Activated CD4-positive, alpha-beta T cell treated with anti-CD3 and anti-CD28 coated beads, Interleukin-2, amount 50 U/mL, for 16 hours (primary cell): ENCODE measurements around the gene NPR2.

ENCODE experiments used
- DNase-seq: peaks from one replicate; pipeline ENCODE4 v3.0.0-alpha.2; 2020

The NPR2 gene

DNA sequence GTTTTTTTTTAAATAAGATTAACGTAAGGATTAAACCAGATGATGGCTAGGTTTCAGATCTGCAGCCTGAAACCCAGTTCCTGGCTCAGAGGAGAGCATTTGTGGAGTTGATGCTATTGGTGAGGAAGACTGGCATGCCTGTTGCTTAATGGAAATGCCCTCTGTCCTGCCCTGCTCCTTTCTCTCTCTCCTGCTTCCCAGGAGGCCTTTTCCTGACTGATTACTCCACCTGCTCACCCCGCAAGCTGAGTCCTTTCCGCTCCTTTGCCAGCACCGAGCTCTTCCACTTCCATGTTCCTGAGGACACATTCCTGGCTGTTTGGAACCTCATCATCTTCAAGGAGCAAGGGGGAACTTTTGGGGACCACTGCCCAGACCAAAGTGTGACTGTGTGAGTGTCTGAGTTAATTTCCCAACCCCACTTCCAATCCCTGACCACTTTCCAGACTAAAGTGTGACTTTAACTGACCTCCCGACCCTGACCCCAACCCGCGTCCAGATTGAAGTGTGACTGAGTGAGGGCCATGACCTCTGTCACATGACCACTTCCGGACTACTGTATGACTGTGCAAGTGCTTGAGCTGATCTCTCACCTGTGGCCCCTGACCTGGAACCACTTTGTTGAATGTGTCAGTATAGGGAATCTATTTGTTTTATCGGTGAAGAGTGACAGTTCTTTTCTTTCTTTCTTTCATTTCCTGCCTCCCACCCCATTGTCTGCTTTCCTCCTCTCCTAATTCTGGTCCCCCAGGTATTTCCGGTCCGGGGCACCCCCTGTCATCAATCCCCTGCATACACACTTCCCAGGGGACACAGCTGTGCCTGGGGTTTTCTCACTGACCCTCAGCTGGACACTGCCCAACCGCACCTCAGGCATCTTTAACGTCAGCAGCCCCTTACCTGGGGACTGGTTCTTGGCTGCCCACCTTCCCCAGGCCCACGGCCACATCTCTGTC, 43.1 kb downstream of the NPR2 start:
- no peak for DNase-seq

DNA sequence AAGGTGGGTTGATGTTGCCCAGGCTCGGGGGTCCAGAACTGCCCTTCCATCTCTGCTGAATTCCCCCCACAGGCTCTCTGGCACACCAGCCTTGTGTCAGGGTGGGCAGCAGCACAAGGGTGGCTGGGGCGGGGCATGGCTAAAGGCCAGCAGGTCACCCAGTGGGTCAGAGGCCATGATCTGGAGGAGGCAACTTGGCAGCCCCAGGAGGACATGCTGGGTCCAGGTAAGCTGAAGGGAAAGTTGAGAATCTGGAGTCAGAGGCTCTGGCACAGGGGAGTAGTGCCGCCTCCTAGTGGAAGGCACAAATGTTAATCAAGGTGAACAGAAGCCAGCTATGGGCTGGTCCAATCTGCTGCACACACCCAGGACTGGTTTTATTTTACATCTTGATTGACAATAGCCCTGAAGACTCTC, 43.8 kb downstream of the NPR2 start:
- DNase-seq: no peak

DNA sequence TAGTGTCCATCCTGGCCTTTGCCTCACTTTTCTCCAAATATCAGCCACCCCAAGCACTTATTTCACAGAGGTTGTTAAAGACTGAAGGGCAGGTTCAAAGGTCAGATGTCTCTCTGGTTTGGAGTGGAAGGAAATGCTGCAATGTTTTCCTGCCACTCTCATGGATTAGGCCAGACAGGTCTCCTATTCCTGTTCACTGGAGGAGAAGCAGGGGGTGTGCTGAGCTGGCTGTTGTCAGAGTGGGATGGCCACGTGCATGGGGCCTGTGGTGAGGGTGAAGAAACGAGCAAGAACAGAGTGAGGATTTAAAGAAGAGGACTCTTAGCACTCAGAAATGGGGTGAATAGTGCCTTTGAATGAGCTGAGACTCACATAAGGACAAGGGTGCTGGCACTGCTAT, 44.4 kb downstream of the NPR2 start:
- DNase-seq: no peak

DNA sequence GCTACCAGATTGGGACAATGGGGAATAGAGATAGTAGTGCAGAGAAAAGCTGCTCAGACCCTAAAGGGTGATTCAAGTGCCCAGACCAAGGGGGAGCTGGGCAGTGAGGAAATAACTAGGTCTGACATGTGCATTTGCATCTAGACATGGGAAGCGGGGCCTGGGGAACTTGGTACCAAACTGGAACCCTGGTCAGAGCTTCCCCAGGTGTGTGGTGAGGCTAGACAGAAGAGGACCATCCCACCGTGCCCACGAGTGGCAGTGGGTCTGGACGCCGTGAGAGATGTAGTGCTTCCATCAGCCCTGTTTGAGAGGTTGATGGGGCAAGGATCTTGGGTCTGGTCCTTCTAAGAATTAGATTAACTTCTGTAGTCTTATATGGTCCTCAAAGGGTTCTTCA, 45.2 kb downstream of the NPR2 start:
- no peak for DNase-seq

DNA sequence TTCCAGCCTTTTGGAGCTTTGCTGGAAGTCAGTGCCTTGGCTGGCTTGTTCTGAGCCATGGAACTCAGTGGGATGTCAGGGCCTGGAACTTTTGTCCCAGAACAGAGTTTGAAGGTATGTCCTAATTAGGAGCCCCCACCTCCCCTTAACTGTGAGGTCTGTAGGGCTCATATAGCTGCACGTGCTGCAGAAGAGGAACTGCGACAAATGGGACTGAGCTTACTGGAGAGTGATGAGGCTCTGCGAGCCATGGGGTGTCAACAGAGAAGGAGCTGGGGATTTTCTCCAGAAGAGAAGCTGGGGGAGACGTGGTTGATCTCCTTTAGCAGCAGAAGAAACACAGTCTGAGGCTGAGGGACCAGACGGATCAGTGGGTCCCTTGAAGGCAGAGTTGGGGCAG, 48.5 kb downstream of the NPR2 start:
- no peak for DNase-seq

DNA sequence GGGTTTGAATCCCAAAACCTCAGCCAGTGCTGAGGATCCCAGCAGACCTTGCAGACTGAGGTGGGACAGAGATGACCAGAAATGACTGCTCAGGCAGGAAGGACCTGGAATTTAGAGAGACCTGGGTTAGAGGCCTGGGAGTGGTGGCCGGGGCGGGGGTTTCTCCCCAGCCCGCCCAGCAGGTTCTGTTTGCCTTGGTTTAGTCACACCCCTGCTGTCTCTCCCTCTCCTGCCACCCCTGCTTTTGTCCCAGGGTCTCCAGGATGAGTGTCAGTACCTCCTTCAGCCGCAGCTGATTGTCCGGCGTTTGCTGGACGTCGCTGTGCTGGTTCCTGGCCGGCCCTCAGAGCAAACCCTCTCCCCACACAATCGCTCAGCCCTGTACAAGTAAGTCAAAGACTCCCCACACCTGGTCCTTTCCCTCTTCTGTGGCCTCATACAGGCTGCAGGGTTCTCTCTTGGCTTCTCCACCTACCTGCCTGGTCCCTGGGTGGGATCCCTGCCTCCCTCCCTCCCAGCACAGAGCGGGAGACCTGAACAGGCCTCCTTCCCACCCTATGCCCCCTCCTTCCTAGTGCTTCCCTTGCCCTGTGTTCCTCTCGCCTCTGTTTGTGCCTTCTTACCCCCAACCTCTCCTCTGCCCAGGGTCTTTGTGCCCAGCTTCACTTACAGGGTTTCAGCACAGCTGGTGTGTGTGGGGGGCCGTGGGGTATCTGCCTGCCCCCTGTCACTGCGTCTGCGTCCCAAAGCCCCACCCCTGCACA, 49.7 kb downstream of the NPR2 start:
- DNase-seq: no peak

DNA sequence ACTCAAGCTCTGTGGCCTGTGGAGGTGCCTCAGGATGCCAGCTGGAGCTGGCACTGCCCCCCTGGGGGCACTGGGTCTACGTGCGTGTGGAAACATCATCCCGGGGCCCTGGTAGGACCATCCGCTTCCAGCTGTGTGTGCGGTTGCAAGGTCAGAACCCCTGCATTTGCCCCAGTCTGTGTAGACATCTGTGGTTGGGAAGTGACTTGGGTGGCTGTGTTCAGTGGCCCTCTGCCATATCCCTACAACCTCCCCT, 50.2 kb downstream of the NPR2 start:
- DNase-seq: no peak

DNA sequence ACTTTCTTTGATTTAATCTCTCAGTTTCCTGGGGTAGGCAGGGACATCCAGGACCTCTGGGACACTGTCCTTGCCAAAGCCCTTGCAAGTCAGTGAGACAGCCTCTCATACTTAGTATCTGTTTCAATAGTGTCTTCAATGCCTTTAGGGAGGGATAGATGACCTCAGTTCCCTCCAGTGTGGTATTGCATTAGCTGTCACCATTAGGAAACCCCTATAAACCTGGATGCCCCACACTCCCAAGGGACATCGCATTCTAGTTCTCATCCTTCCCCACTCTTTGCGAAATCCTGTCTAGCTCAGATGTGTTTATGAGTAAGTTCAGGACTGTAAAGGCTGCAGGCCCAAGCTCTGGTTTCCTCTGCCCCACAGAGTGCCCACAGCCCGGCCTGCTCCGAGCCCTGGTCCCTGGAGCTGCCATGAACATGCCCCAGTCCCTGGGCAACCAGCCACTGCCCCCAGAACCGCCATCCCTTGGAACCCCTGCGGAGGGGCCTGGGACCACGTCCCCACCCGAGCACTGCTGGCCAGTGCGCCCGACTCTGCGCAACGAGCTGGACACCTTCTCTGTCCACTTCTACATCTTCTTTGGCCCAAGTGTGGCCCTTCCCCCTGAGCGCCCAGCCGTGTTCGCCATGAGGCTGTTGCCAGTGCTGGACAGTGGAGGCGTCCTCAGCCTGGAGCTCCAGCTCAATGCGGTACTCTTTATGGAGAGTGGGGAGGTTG, 50.8 kb downstream of the NPR2 start:
- DNase-seq: no peak

DNA sequence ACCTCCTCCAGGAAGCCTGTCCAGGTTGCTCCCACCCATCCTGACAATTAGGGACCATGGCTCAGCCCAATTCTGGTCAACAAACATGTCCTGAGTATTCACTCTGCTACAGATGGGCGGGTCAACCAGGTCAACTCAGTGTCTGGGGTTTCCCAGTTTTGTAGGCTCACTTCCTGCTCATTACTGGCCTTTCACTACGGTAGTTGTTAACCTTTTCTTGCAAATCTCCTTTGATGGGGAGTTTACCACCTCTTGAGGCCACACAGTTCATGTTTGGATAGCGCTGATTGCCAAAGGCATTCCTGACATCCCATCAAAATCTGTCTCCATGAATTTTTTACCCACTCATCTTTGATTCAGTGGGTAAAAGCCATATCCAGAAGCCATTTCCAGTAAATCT, 51.4 kb downstream of the NPR2 start:
- DNase-seq: no peak

DNA sequence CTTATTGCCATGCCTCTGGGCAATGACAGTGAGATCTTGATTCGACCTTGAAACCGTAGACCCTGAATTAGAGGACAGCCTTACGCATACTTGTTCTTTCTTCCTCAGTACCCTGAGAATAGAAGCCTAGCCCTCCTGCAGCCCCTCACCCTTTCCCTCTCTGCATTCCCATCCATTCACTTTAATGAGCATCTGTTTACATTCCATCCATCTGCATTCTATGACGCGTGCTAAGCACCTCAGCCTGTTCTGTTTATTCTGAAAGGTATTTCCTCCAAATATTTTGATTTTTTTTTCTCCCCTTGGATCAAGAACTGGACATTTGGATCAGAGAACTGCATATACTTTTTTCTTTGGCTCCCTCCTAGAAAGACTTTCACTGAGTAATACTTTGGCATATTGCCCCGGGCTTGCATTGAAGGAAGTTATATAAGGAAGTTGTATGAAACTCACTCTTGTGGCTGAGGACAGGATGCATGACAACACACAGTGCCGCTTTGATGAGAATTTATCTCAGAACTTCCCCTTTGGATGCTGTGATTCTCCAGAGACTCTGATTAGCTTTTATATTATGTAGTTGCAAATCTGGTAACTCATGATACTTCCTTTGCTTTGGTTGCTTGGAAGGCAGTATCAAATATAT, 53.4 kb downstream of the NPR2 start:
- DNase-seq: no peak

DNA sequence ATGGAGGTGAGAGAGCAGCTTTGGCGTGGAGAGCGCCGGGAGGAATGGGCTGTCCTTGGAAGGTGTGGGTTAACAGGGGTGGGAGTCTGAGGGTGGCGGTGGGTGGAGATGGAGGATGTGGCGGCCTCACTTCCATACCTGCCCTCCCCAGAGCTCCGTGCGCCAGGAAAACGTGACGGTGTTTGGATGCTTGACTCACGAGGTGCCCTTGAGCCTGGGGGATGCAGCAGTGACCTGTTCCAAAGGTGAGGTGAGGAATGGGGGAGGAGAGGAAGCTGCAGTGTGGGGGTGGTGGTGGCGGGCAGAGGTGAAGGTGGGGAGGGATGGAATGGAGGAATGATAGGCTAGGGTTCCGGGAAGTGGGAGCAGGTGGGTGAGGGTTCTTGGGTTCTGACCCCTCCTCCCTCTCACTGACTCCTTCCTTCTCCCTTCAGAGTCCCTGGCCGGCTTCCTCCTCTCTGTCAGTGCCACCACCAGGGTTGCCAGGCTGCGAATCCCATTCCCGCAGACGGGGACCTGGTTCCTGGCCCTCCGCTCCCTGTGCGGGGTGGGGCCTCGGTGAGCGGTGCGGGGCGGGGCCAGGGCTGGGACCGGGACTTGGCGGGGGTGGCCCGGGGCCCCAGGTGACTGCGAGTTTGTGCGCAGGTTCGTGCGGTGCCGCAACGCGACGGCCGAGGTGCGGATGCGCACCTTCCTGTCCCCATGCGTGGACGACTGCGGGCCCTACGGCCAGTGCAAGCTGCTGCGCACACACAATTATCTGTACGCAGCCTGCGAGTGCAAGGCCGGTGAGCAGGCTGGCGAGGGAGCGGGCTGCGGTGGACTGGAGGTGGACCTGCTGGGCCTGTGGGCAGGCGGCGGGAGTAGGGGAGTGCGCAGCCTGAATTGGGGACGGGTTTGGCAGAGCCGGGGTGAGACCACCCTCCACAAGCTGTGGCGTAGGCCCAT, 54.7 kb downstream of the NPR2 start:
- no peak for DNase-seq

DNA sequence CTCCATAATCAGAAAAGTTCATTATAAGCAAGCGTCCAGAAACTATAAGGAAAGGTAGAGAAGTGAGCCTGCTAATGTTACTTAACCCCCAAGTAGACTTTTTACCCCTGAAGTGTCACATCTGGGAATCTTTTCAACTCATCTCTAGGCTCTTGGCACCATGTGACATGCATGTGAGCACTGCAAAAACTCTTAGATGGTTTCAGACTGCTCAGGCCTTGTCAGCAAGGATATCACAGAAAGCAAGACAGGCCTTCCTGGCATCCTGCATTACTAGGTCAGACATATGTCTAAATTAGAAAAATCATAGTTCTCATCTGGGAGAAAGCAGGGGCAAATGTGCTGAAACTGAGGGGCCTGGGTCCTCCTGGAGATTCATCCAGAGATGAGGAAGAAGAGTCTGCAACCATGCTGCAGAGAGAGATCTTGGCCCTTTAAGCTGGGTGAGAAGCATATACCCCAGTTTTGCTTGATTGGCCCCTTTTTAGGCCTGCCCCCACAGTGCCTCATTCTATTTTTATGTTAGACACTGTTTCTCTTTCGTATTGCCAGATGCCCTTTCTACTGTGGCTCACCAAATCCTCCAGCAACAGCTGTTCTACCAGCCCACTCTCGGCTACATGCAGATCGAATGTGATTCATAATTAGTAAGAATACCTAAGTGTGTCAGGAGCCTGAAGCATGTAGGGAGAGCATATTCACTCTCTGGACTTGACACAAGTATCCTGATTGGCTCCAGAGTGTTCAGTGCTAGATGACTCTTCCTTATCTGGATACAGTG, 56.6 kb downstream of the NPR2 start:
- no peak for DNase-seq

DNA sequence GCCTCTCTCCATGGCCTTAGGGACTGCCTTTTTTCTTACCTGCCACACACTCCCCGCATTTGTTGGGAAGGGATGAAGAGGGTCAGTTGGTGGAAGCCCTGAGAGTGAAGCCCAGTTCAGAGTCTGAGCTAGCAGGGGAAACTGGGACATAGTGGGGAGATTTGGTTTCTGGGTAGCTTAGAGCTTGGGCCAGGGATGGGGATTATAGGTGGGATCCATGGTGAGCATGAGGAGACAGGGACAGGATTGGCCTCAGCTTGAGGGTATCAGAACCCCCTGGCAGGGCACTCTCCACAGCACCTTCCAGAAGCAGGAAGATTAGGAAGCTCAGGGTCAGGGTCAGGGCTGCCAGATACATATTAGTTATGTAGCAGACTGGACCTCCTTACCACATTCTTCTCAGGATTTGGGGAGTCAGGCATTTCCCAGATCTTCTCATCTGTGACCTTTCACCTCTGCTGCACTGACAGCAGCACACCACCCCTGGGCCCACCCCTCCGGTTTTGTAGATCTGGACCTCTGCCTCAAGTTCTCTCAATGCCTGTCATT, 61.0 kb downstream of the NPR2 start:
- no peak for DNase-seq

DNA sequence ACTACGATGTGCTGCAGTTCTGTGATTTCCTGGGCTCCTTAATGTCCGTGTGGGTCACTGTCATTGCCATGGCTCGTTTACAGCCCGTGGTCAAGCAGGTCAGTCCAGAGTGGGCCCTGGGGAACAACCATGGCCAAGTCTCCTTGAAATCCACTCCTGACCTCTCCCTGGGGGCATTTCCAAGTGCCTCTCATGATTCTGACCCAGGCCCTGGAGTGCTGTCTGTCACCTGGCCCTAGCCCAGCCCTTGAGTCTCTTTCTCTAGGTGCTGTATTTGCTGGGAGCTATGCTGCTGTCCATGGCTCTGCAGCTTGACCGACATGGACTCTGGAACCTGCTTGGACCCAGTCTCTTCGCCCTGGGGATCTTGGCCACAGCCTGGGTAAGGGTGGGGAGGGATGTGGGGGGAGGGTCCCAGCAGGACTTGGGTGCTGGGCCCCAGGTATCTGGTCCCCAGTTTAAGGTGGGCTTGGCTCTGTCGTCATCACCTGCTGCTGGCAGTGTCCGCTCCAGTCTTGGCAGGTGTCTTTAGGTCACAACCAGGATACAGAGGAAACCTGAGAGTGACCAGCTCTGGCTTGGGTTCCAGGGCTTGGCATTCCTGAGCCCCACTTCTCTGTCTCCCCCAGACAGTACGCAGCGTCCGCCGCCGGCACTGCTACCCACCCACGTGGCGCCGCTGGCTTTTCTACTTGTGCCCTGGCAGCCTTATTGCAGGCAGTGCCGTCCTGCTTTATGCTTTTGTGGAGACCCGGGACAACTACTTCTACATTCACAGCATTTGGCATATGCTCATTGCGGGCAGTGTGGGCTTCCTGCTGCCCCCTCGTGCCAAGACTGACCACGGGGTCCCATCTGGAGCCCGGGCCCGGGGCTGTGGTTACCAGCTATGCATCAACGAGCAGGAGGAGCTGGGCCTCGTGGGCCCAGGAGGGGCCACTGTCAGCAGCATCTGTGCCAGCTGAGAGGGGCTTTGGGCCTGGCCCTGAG, 61.8 kb downstream of the NPR2 start:
- DNase-seq: no peak

DNA sequence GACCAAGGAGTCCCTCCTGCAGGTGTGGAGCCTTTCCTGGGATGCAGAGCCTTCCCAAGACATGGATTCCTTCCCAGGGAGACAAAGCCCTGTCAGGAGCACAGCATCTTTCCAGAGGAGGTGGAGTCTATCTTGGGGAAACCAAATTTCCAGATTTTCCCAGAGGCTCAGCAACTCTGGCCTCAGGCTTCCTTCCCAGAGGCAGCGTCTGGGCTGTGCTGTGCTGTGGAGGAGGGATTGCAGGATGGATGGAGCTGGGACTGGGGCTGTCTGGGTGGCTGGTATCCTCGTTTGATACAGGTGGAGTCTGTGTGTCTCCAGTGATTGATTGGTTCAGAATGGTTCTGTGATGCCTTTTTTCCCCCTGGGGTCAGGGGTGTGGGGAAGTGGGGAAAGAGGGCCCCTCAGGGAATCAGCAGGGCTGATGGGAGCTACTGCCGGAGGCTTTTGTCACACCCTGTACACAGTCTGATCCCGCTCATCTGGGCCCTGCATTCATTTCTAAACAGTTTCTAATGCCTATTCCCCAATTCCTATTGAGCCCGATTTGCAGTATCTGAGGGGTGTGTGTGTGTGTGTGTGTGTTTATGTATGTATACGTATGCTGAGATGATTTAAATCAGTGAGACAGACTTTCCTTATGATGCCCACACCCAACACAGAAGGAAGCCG, 62.8 kb downstream of the NPR2 start:
- DNase-seq: no peak

DNA sequence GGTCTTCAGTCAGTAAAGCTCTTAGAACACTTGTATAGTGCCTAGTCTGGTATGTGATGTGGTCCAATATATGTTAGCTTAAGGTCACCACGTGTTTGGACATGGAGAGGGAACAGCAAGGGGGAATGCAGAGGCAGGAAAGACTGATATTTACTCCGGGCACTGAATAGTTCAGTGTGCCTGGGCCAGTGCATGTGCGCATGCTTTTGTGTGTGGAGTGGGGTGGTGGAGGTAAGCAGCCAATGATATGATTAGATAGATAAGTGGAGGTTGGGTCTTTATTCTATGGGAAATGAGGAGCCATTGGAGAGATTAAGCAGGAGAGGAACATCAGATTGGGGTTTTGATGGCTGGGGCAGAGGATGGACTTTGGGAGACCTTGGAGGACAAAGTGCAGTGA, 64.8 kb downstream of the NPR2 start:
- no peak for DNase-seq

DNA sequence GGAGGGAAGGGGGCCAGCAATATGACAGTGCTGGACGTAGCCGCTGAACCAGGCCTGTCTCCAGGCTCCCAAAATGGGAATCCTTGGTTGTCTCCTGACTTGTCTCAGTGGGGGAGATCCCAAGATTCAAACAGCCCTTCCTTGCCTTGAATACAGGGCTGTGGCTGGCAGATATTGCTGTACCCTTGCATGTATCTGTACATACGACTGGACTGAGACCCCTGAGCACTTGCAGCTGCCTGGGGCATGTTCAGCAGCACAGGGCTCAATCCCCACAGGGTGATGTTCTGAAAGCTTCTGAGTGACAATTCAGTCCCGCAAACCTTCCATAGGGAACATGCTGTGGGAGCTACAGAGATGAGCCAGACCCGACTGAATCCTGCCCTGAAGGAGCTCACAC, 65.5 kb downstream of the NPR2 start:
- DNase-seq: no peak

DNA sequence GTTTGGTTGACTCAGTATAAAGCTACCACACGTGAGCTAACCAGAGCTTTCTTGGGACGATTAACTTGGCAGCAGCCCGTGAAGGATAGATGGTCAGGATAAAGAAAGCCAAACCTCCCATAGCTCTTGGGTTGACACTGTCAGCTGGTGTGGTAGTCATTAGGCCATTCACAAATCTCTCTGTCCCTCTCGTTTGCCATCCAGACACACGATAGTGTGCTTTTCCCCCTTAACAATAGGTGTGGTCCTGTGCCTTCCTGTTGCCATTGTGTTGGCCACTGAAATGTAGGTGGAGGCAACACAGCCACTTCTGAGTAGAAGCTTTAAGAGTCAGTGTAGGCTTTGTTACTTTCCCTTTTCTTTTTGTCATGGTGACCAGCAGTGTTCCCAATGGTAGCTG, 67.1 kb downstream of the NPR2 start:
- no peak for DNase-seq
